Stimulated activated CD4-positive, alpha-beta T cell treated with anti-CD3 and anti-CD28 coated beads, Interleukin-1b, Interleukin-23, amount 100 ng/mL, for 48 hours (primary cell): ENCODE results near the gene SOX12.
A peak's percentile ranks its signal among the peaks of the same experiment; 100 is the strongest.
"Not testable (repeated sequence)": the region's sequence is repeated elsewhere in the genome, so short reads cannot be mapped to it uniquely, and the experiment has no call there.

Source experiments
- DNase-seq: peaks from one replicate; pipeline ENCODE4 v3.0.0-alpha.2; 2020

SOX12 gene

GRCh38 chr20:328975-329695 lies 3.8 kb downstream of the SOX12 start:
- DNase-seq: no peak

GRCh38 chr20:329851-330232 lies 4.5 kb downstream of the SOX12 start:
- DNase-seq: no peak

GRCh38 chr20:330233-331149 lies 5.1 kb downstream of the SOX12 start:
- peak; percentile 69 for DNase-seq

DNA sequence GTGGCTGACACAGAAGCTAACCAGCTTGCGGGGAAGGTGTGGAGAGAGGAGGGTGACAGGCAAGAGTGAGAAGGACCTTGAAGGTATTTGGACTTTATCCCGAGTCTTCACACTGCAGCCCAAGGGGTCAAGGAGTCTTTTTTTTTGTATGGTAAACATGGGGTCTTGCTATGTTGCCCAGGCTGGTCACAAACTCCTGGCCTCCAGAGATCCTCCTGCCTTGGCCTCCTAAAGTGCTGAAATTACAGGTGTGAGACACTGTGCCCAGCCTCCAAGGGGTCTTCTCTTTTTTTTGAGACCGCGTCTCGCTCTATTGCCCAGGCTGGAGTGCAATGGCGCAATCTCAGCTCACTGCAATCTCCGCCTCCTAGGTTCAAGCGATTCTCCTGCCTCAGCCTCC lies 9.2 kb downstream of the SOX12 start:
- DNase-seq: no peak

DNA sequence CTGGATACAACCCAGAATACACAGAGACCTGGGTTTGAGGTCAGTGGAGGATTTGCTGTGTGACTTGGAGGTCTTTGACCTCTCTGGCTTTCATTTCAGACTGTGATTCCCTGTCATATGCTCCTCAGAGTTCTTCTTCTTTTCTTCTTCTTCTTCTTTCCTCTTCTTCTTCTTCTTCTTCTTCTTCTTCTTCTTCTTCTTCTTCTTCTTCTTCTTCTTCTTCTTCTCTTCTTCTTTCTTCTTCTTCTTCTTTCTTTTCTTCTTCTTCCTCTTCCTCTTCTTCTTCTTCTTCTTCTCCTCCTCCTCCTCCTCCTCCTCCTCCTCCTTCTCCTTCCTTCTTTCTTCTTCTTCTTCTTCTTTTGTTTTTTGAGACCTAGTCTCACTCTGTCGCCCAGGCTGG lies 10.7 kb downstream of the SOX12 start:
- DNase-seq: not testable (repeated sequence)

DNA sequence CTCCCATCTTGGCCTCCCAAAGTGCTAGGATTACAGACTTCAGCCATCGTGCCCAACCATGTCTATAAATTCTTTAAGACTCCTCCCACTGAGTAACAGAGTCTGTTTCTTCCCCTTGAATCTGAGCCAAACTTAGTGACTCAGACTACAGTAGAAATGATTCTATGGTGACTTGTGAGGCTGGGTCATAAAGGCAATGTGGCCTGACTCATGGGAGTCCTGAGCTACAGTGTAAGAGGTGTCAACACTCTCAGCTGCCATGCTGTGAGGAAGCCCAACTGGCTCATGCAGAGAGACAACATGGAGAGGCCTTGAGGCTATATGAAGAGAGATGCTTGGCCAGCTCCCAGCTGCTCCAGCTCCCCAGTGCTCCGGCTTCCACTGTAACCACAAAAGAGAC lies 16.3 kb downstream of the SOX12 start:
- DNase-seq: peak; percentile 79

DNA sequence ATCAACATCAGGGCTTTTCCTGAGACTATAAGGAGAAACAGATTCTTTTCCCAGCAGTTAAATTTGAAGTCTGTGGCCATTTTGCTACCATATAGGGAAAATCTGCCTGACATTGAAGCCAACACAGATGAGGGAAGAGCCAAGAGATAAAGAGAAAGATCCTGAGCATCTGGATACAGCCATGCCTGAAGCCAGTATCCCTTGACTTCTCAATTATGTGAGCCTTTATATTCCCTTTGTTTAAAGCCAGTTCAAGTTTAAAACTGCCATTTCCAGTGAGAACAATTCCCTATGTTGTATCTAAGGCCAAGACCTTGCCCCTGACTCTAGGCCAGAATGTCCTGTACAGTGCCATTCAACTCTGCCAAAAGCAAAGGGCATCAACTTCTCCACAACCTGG lies 17.8 kb downstream of the SOX12 start:
- DNase-seq: no peak

- no peak for DNase-seq
Measured at GRCh38 chr20:346033-346639, 20.8 kb downstream of the SOX12 start.

DNA sequence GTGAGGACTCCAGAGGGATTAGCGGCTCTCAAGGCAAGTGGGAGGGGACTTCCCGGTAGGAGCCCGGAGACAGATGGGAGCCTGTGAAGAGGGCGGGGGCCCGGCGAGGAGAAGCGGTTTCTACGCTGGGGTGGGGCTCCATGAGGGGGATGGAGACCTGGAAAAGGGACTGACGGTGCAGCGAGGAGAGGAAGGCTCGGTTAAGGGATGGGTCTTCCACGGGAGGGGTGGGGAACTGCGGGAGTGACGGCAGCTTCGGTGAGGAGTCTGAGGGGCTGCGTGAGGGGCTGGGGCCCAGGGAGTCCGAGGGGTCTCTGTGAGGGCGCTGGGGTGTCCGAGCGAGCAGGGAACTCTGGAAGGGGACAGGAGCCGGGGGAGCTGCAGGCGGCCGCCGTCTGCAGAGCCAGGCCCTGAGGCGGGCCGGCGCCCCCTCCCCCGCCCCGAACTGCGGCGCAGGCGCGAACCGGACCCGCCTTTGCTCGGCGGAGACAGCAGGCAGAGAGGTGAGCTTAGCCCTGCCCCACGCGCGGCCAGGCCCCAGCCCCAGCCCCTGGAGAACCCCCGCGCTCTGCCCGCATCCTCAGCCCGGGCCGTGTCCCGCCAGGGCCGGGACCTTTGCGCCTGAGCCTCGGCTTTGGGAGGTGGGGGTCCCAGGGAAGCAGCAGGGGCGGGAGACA lies 21.4 kb downstream of the SOX12 start, which contains the start of gene NRSN2:
NRSN2 (plus strand) TSS at position 472 of the 677 bp plus-strand sequence. CDS start 2,533 bp downstream, outside the sequence.
- peak; percentile 34 for DNase-seq

- no peak for DNase-seq
Measured at GRCh38 chr20:347317-347639, 21.9 kb downstream of the SOX12 start.

GRCh38 chr20:347640-348484 lies 22.5 kb downstream of the SOX12 start:
- DNase-seq: peak; percentile 68

DNA sequence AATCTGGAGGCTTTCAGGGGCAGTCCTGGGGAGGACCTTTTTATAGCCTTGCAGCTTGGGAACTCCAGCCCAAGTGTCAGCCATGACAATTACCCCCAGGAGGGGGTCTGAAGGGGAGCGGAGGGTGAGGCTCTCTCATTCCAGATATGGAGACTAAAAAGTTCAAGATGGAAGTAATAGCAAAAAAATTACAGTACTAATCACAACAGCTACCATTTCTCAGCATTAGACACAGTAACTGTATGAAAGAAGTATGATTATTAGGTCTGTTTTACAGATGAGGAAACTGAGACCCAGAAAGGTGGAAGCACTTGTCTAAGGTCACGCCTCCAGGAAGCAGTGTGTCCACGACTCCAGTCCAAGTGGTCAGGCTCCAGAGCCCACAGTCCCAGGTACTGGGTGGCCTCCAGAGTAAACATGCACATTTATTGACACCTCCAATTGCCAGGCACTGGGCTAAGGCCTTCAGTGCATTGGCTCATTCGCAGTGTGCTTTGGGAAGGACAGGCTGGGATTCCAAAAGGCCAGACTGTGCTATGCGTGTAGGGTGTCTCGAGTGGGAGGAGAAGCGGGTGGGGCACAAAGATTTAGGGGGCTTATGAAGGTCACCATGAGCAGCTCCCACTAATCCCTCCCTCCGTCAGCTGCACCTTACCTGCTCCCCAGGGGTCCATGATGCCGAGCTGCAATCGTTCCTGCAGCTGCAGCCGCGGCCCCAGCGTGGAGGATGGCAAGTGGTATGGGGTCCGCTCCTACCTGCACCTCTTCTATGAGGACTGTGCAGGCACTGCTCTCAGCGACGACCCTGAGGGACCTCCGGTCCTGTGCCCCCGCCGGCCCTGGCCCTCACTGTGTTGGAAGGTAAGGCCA lies 23.9 kb downstream of the SOX12 start:
- no peak for DNase-seq

GRCh38 chr20:353166-353565 lies 27.8 kb downstream of the SOX12 start:
- DNase-seq: no peak

GRCh38 chr20:354298-354977 lies 29.1 kb downstream of the SOX12 start:
- peak; percentile 81 for DNase-seq

- not testable (repeated sequence) for DNase-seq
Measured at GRCh38 chr20:356154-356553, 30.8 kb downstream of the SOX12 start.

DNA sequence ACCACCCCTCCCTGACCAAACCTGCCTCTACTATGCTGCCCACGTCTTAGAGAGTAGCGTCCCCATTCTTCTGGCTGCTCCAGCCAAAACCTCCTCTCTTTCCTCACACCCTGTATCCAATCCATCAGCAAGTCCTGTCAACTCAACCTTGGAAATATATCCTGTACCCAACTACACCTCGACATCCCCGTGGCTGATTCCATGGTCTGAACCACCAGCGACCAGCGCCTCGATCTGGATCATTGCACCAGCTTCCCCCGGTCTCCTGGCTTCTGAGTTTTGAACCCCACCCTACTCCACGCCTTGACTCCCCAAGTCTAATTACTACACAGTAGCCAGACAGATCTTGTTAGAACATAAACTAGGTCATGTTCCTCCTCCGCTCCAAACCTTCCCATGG lies 31.4 kb downstream of the SOX12 start:
- DNase-seq: no peak

GRCh38 chr20:358891-359555 lies 33.7 kb downstream of the SOX12 start:
- no peak for DNase-seq

GRCh38 chr20:361561-361960 lies 36.2 kb downstream of the SOX12 start:
- DNase-seq: no peak

GRCh38 chr20:362271-363254 lies 37.2 kb downstream of the SOX12 start:
- peak; percentile 76 for DNase-seq
